ENCODE results near the gene NUTF2.
A peak's percentile ranks its signal among the peaks of the same experiment; 100 is the strongest.
"Not testable (repeated sequence)": the region's sequence is repeated elsewhere in the genome, so short reads cannot be mapped to it uniquely, and the experiment has no call there.

The NUTF2 gene

DNA sequence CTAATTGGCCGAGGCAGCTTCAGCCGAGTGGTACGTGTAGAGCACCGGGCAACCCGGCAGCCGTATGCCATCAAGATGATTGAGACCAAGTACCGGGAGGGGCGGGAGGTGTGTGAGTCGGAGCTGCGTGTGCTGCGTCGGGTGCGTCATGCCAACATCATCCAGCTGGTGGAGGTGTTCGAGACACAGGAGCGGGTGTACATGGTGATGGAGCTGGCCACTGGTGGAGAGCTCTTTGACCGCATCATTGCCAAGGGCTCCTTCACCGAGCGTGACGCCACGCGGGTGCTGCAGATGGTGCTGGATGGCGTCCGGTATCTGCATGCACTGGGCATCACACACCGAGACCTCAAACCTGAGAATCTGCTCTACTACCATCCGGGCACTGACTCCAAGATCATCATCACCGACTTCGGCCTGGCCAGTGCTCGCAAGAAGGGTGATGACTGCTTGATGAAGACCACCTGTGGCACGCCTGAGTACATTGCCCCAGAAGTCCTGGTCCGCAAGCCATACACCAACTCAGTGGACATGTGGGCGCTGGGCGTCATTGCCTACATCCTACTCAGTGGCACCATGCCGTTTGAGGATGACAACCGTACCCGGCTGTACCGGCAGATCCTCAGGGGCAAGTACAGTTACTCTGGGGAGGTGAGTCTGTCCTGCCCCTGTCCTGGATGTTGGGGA, 62.5 kb downstream of the NUTF2 start:
- DNase-seq (ENCODE audit: low spot score in 2 of 2) (no peak), ATAC-seq (replicated peaks; ENCODE audit: extremely low read depth, poor library complexity, severe bottlenecking) (no peak)
- peak overlapping the region; percentile 16 for H3K27ac Mint-ChIP-seq (ENCODE audit: low read depth)
- peaks cover 7% of the 10 kb centered on the region for H3K36me3 Mint-ChIP-seq (ENCODE audit: insufficient read depth)
- no peaks in the 10 kb centered on the region for H3K27me3 Mint-ChIP-seq
- no peak overlapping the region for H3K4me3 Mint-ChIP-seq
- no peaks in the 10 kb centered on the region for H3K9me3 Mint-ChIP-seq
- H3K4me1 Mint-ChIP-seq, result peaks cover 18% of the 10 kb centered on the region

GRCh38 chr16:67910158-67910557, 63.4 kb downstream of the NUTF2 start:
- H3K36me3 Mint-ChIP-seq (ENCODE audit: insufficient read depth), result peaks cover 7% of the 10 kb centered on the region
- no peaks in the 10 kb centered on the region for H3K27me3 Mint-ChIP-seq
- H3K4me1 Mint-ChIP-seq, result peaks cover 20% of the 10 kb centered on the region
- no peaks in the 10 kb centered on the region for H3K9me3 Mint-ChIP-seq
- no peak overlapping the region for H3K4me3 Mint-ChIP-seq
- ATAC-seq (replicated peaks; ENCODE audit: extremely low read depth, poor library complexity, severe bottlenecking) (no peak), DNase-seq (ENCODE audit: low spot score in 2 of 2) (no peak)
- peak overlapping the region; percentile 16 for H3K27ac Mint-ChIP-seq (ENCODE audit: low read depth)

- H3K4me1 Mint-ChIP-seq, result peaks cover 32% of the 10 kb centered on the region
- ATAC-seq (replicated peaks; ENCODE audit: extremely low read depth, poor library complexity, severe bottlenecking) (no peak), DNase-seq (ENCODE audit: low spot score in 2 of 2) (no peak)
- no peaks in the 10 kb centered on the region for H3K27me3 Mint-ChIP-seq
- H3K4me3 Mint-ChIP-seq, result no peak overlapping the region
- H3K36me3 Mint-ChIP-seq (ENCODE audit: insufficient read depth), result peaks cover 4% of the 10 kb centered on the region
- H3K27ac Mint-ChIP-seq (ENCODE audit: low read depth), result no peak overlapping the region
- H3K9me3 Mint-ChIP-seq, result no peaks in the 10 kb centered on the region
Observed at GRCh38 chr16:67914758-67915495, 68.2 kb downstream of the NUTF2 start.

DNA sequence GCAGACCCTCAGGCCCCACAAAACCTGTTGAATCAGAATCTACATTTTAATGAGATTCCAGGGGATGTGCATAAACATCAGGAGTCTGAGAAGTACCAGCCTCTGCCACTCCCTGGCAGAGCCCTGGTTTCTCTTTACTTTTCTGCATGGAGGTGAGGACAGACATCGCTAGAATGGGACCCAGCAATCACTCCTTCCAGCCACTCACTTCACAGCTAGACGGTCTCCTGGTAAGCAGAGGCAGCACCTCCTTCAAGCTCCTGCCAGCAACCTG, 68.7 kb downstream of the NUTF2 start:
- H3K36me3 Mint-ChIP-seq (ENCODE audit: insufficient read depth); H3K27ac Mint-ChIP-seq (ENCODE audit: low read depth); DNase-seq (ENCODE audit: low spot score in 2 of 2); H3K9me3 Mint-ChIP-seq; ATAC-seq (replicated peaks; ENCODE audit: extremely low read depth, poor library complexity, severe bottlenecking); H3K4me3 Mint-ChIP-seq; H3K27me3 Mint-ChIP-seq: not testable (repeated sequence)
- peaks cover 32% of the 10 kb centered on the region for H3K4me1 Mint-ChIP-seq

- DNase-seq (ENCODE audit: low spot score in 2 of 2) (no peak), ATAC-seq (replicated peaks; ENCODE audit: extremely low read depth, poor library complexity, severe bottlenecking) (no peak)
- no peaks in the 10 kb centered on the region for H3K27me3 Mint-ChIP-seq
- peaks cover 4% of the 10 kb centered on the region for H3K36me3 Mint-ChIP-seq (ENCODE audit: insufficient read depth)
- H3K4me1 Mint-ChIP-seq, result peaks cover 32% of the 10 kb centered on the region
- no peak overlapping the region for H3K4me3 Mint-ChIP-seq
- H3K27ac Mint-ChIP-seq (ENCODE audit: low read depth), result peak overlapping the region; percentile 71
- no peaks in the 10 kb centered on the region for H3K9me3 Mint-ChIP-seq
Observed at GRCh38 chr16:67915831-67916723, 69.3 kb downstream of the NUTF2 start.

DNA sequence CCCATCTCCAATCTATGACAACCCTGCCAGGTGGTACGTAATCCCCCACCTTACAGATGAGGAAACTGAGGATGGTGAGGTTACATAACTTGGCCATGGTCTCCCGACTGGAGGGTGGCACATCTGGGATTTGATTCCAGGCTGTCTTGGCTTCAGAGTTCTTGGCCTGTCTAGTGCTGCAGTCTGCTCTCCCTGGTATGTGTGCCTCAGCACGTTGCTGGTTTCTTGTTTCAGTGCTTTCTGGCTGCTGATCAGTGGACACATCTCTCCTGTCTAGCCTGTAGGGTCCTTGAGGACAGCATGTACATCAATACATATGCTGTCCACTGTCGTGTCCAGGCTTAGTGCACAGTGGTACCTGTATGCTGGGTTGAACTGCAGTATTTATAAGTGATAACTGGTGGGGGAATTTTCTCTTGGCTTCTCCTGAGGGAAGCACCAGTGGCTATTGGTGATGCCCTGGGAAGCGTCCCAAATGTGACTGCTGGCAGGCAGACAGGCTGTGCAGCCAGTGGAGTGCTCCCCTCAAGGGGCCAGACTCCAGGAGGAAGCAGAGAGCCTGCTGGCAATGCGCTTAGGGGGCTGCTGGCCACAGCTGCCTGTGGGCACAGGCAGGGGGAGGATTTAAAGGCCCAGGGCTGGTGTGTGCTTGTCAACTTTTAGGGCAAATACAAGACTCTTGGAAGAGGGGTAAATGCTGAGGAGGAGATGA, 70.6 kb downstream of the NUTF2 start:
- no peak overlapping the region for H3K4me3 Mint-ChIP-seq
- DNase-seq (ENCODE audit: low spot score in 2 of 2) (no peak), ATAC-seq (replicated peaks; ENCODE audit: extremely low read depth, poor library complexity, severe bottlenecking) (no peak)
- H3K9me3 Mint-ChIP-seq, result no peaks in the 10 kb centered on the region
- H3K27me3 Mint-ChIP-seq, result no peaks in the 10 kb centered on the region
- peak overlapping the region; percentile 60 for H3K27ac Mint-ChIP-seq (ENCODE audit: low read depth)
- H3K4me1 Mint-ChIP-seq, result peaks cover 32% of the 10 kb centered on the region
- H3K36me3 Mint-ChIP-seq (ENCODE audit: insufficient read depth), result peaks cover 4% of the 10 kb centered on the region

DNA sequence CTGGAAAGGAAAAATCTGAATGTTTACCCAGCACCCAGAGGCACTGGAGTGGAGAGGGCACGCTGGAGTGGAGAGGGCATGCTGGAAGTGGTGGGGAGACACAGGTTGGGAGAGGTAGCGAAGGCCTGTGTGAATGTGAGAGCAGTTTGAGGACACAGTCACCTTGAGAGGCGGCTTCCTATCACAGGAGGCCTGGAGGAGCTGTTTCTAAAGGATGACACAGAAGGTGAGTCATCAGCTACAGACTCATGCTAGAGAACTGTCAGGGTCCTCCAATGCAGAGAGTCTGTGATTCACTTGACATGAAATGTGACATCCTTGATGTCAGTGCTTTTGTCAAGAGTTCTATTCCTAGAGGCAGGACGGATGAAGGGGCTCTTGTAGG, 71.1 kb downstream of the NUTF2 start:
- no peak overlapping the region for H3K4me3 Mint-ChIP-seq
- no peak for DNase-seq (ENCODE audit: low spot score in 2 of 2)
- ATAC-seq (replicated peaks; ENCODE audit: extremely low read depth, poor library complexity, severe bottlenecking), result no peak
- peaks cover 32% of the 10 kb centered on the region for H3K4me1 Mint-ChIP-seq
- H3K27me3 Mint-ChIP-seq, result no peaks in the 10 kb centered on the region
- no peaks in the 10 kb centered on the region for H3K9me3 Mint-ChIP-seq
- peak overlapping the region; percentile 60 for H3K27ac Mint-ChIP-seq (ENCODE audit: low read depth)
- peaks cover 4% of the 10 kb centered on the region for H3K36me3 Mint-ChIP-seq (ENCODE audit: insufficient read depth)

DNA sequence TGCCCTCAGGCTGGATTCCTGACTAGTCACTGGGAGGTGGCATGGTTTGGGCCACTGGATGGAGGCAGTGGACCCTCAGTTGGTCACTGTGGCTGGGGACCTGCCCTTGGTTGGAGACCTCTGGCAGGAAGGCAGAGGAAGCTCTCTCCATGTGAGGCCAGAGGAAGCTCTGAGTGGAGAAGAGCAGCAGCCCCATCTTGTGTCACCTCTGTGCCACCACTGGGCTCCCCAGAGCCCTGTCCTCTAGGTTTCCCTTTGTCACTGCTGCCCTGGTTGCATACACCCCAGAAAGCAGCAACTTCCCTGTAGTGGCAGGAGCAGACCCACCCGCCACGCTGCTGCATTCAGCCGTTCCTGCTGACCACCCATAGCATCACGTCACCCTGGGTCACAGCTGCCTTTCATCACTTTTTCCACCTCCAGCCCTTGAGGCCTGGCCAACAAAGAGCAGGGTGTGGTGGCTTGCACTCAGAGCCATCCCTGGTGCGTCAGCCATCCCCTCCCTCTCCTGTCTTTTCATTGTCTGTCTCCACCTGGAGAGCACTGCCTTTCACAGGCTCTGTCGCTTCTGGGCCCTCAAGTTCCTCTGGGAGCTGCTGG, 73.0 kb downstream of the NUTF2 start:
- ATAC-seq (replicated peaks; ENCODE audit: extremely low read depth, poor library complexity, severe bottlenecking), result no peak
- Mint-ChIP-seq H3K36me3 (ENCODE audit: insufficient read depth) (peaks cover 7% of the 10 kb centered on the region), H3K9me3 (no peaks in the 10 kb centered on the region), H3K4me1 (peaks cover 30% of the 10 kb centered on the region), H3K27ac (ENCODE audit: low read depth) (no peak overlapping the region), H3K27me3 (no peaks in the 10 kb centered on the region), H3K4me3 (no peak overlapping the region)
- no peak for DNase-seq (ENCODE audit: low spot score in 2 of 2)
